ENCODE measurements around the gene KIF5B. TPM values are rescaled to one million over a fixed set of nuclear protein-coding genes. Genes with fewer than 3 reads are reported as not detected.

KIF5B gene
- total and polyA plus RNA-seq, 2 donors from 2014 or later = 26.9 to 77.2 TPM

DNA sequence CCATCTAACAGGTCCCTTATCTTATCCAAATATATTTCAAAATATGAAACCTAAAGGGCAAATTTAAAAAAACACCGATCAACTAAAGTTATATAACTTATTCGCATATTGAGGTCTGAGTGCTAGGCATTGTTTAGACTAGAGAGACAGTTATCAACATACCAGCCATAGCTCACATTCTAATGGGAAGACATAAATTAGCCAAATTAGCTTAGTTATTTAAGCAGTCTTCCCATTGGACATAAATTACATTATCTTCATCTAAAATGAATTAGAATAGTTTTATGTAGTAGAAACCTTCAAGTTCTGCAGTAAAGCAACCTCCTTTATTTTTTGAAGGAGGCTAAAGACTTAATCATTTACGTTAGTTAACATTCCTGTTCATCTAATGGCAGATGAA is 17.4 kb downstream of the KIF5B start:
- TF ChIP-seq, protein P1, sequence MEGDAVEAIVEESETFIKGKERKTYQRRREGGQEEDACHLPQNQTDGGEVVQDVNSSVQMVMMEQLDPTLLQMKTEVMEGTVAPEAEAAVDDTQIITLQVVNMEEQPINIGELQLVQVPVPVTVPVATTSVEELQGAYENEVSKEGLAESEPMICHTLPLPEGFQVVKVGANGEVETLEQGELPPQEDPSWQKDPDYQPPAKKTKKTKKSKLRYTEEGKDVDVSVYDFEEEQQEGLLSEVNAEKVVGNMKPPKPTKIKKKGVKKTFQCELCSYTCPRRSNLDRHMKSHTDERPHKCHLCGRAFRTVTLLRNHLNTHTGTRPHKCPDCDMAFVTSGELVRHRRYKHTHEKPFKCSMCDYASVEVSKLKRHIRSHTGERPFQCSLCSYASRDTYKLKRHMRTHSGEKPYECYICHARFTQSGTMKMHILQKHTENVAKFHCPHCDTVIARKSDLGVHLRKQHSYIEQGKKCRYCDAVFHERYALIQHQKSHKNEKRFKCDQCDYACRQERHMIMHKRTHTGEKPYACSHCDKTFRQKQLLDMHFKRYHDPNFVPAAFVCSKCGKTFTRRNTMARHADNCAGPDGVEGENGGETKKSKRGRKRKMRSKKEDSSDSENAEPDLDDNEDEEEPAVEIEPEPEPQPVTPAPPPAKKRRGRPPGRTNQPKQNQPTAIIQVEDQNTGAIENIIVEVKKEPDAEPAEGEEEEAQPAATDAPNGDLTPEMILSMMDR (IDR thresholded peaks at IDR 0.05; ENCODE audit: borderline replicate concordance, extremely low read depth, insufficient read depth) = no peak
- H3K9ac ChIP-seq (ENCODE audit: low read length in 3 of 3) = no peak overlapping the region
- H3K27ac ChIP-seq (ENCODE audit: low read depth in 2 of 2, low read length in 2 of 2) = no peak overlapping the region
- DNase-seq (no peak), FAIRE-seq (peak; percentile 49)
- H3K9me3 ChIP-seq (ENCODE audit: control insufficient read depth in 2 of 3, insufficient read depth in 1 of 3, low read length in 3 of 3) = no peaks in the 10 kb centered on the region
- intact Hi-C loops (cut with DNase I) = no loop called here
- no peak overlapping the region for H3K4me3 ChIP-seq (ENCODE audit: low read length in 3 of 3)
- no peaks in the 10 kb centered on the region for H3K27me3 ChIP-seq (ENCODE audit: control insufficient read depth, insufficient read depth, low read length)
- peaks cover 5 to 30% (median 12%) of the 10 kb centered on the region in 3 donors for H3K36me3 ChIP-seq (ENCODE audit: control insufficient read depth in 2 of 3, insufficient read depth in 3 of 3, low read length in 3 of 3)
- H3K4me1 ChIP-seq (ENCODE audit: control insufficient read depth in 2 of 3, insufficient read depth in 2 of 3, low read depth in 1 of 3, low read length in 3 of 3) = peaks cover 0 to 7% (median 0%) of the 10 kb centered on the region in 3 donors

DNA sequence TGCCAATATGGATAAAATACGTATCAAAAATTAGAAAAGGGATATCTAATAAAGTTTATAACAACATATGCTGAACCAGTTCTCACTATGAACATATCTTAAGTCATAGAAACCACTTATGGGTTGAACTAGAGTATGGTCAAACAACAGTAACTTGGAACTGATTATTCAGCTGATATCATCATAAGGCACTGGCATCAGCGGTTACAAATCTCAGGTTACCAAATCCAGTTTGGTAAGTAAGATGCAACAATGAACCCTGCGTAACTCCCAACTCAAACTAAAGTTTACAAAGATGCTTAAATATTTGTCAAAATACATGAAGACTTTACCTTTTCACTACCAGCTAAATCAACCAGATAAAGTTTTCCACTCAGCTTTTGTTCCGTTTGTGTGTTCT is 19.3 kb downstream of the KIF5B start:
- no peak overlapping the region for H3K27ac ChIP-seq (ENCODE audit: low read depth in 2 of 2, low read length in 2 of 2)
- H3K36me3 ChIP-seq (ENCODE audit: control insufficient read depth in 2 of 3, insufficient read depth in 3 of 3, low read length in 3 of 3) = peaks cover 7 to 34% (median 24%) of the 10 kb centered on the region in 3 donors
- TF ChIP-seq, protein P1 (IDR thresholded peaks at IDR 0.05; ENCODE audit: borderline replicate concordance, extremely low read depth, insufficient read depth) = no peak
- intact Hi-C loops (cut with DNase I) = no loop called here
- no peaks in the 10 kb centered on the region for H3K9me3 ChIP-seq (ENCODE audit: control insufficient read depth in 2 of 3, insufficient read depth in 1 of 3, low read length in 3 of 3)
- peaks cover 0 to 7% (median 0%) of the 10 kb centered on the region in 3 donors for H3K4me1 ChIP-seq (ENCODE audit: control insufficient read depth in 2 of 3, insufficient read depth in 2 of 3, low read depth in 1 of 3, low read length in 3 of 3)
- FAIRE-seq (no peak), DNase-seq (no peak)
- H3K27me3 ChIP-seq (ENCODE audit: control insufficient read depth, insufficient read depth, low read length) = no peaks in the 10 kb centered on the region
- H3K9ac ChIP-seq (ENCODE audit: low read length in 3 of 3) = no peak overlapping the region
- H3K4me3 ChIP-seq (ENCODE audit: low read length in 3 of 3) = no peak overlapping the region

DNA sequence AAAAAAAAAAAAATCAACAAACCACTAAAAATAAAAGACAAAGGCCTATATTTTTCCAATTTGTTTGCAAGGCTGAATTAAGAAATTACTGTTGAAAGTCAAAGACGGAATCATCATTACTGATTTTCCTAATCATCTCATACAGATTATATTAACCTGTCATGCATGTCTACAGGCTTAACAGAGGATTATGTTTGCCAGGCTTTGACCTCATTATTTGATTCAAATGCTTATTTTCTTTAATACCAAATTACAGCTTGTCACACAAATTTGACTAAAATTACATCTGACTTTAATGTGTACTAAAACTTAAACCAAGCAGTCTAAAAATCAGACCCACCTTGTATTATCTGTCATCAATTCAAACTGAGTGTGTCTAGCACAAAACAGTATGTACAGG is 21.2 kb downstream of the KIF5B start:
- FAIRE-seq = no peak
- H3K9ac ChIP-seq (ENCODE audit: low read length in 3 of 3) = no peak overlapping the region
- H3K27me3 ChIP-seq (ENCODE audit: control insufficient read depth, insufficient read depth, low read length) = no peaks in the 10 kb centered on the region
- H3K4me1 ChIP-seq (ENCODE audit: control insufficient read depth in 2 of 3, insufficient read depth in 2 of 3, low read depth in 1 of 3, low read length in 3 of 3) = peaks cover 0 to 4% (median 0%) of the 10 kb centered on the region in 3 donors
- DNase-seq = no peak
- no peak overlapping the region for H3K4me3 ChIP-seq (ENCODE audit: low read length in 3 of 3)
- no peak overlapping the region for H3K27ac ChIP-seq (ENCODE audit: low read depth in 2 of 2, low read length in 2 of 2)
- no peaks in the 10 kb centered on the region for H3K9me3 ChIP-seq (ENCODE audit: control insufficient read depth in 2 of 3, insufficient read depth in 1 of 3, low read length in 3 of 3)
- intact Hi-C loops (cut with DNase I) = no loop called here
- H3K36me3 ChIP-seq (ENCODE audit: control insufficient read depth in 2 of 3, insufficient read depth in 3 of 3, low read length in 3 of 3) = peaks cover 8 to 47% (median 31%) of the 10 kb centered on the region in 3 donors
- TF ChIP-seq, protein P1 (IDR thresholded peaks at IDR 0.05; ENCODE audit: borderline replicate concordance, extremely low read depth, insufficient read depth) = no peak

DNA sequence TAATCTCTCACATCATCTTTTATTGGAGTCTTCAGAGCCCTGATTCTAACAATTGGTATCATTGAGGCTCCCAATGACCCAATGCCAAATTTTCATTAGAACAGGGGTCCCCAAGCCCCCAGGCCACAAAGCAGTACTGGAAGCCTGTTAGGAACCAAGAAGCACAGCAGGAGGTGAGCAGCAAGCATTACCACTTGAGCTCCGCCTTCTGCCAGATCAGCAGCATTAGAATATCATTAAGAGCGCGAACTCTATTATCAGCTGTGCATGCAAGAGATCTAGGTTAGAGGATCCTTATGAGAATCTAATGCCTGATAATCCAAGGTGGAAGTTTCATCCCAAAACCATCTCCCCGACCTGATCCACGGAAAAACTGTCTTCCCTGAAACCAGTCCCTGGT is 23.1 kb downstream of the KIF5B start:
- FAIRE-seq = no peak
- no peak overlapping the region for H3K27ac ChIP-seq (ENCODE audit: low read depth in 2 of 2, low read length in 2 of 2)
- H3K36me3 ChIP-seq (ENCODE audit: control insufficient read depth in 2 of 3, insufficient read depth in 3 of 3, low read length in 3 of 3) = peaks cover 18 to 57% (median 37%) of the 10 kb centered on the region in 3 donors
- no peak overlapping the region for H3K4me3 ChIP-seq (ENCODE audit: low read length in 3 of 3)
- no peaks in the 10 kb centered on the region for H3K27me3 ChIP-seq (ENCODE audit: control insufficient read depth, insufficient read depth, low read length)
- no peak overlapping the region for H3K9ac ChIP-seq (ENCODE audit: low read length in 3 of 3)
- no peaks in the 10 kb centered on the region for H3K9me3 ChIP-seq (ENCODE audit: control insufficient read depth in 2 of 3, insufficient read depth in 1 of 3, low read length in 3 of 3)
- TF ChIP-seq, protein P1 (IDR thresholded peaks at IDR 0.05; ENCODE audit: borderline replicate concordance, extremely low read depth, insufficient read depth) = no peak
- no peak for DNase-seq
- intact Hi-C loops (cut with DNase I) = no loop called here
- H3K4me1 ChIP-seq (ENCODE audit: control insufficient read depth in 2 of 3, insufficient read depth in 2 of 3, low read depth in 1 of 3, low read length in 3 of 3) = no peaks in the 10 kb centered on the region
